Stomach (tissue), 9 donors: Measurements from ENCODE around the gene CRYBA2. TPM values are rescaled to one million over a fixed set of nuclear protein-coding genes. Genes with fewer than 3 reads are reported as not detected.

Experiments
- DNase-seq, 2 donors: peaks; one replicate each; pipeline versions ENCODE4 v3.0.0 to v3.0.0-alpha.2; 2013 to 2019
- H3K27ac ChIP-seq, 5 donors: fragments of 200-600 bp in 4 of 5; sonication (generic) in 4 of 5; one replicate each; pipeline ENCODE4 v1.5.1; 2013 to 2019; ENCODE audit warnings: mild to moderate bottlenecking in 1 of 5, moderate library complexity in 1 of 5
- H3K27me3 ChIP-seq, 3 donors: fragments of 200-600 bp; sonication (generic); one replicate each; pipeline ENCODE4 v1.5.1; 2017 to 2019; ENCODE audit warnings: mixed run types in 1 of 3
- H3K36me3 ChIP-seq, 4 donors: fragments of 200-600 bp; sonication (generic); 1 replicate in 3 of 4; 2 replicates in 1 of 4; pipeline ENCODE4 v1.5.1; 2016 to 2019
- H3K4me1 ChIP-seq, 4 donors: fragments of 200-600 bp; sonication (generic); one replicate each; pipeline ENCODE4 v1.5.1; 2016 to 2019
- H3K4me3 ChIP-seq, 4 donors: fragments of 200-600 bp; sonication (generic) in 3 of 4; one replicate each; pipeline ENCODE4 v1.5.1; 2016 to 2019; ENCODE audit warnings: mild to moderate bottlenecking in 1 of 4
- H3K9me3 ChIP-seq, 4 donors: fragments of 200-600 bp; sonication (generic); one replicate each; pipeline ENCODE4 v1.5.1; 2016 to 2019
- CTCF ChIP-seq, 7 experiments: fragments of 450-650 bp in 4 of 7; fragments of 200-600 bp in 3 of 7; sonication (generic) in 3 of 7; IDR thresholded peaks; one replicate each; pipeline ENCODE4 v1.5.1; 2016 to 2019; ENCODE audit warnings: antibody characterized with exemption in 7 of 7, control low read depth in 2 of 7, mild to moderate bottlenecking in 1 of 7
- EP300 ChIP-seq: sonication (generic); formaldehyde crosslinking; IDR thresholded peaks from one replicate; pipeline ENCODE4 v1.6.1; 2017; ENCODE audit warnings: antibody characterized with exemption
- POLR2A ChIP-seq, 4 donors: fragments of 450-650 bp; IDR thresholded peaks; one replicate each; pipeline ENCODE4 v1.6.1; 2016; ENCODE audit warnings: antibody characterized with exemption in 4 of 4, control low read depth in 2 of 4, mild to moderate bottlenecking in 1 of 4, moderate library complexity in 1 of 4
- POLR2AphosphoS5 ChIP-seq, 3 donors: sonication (generic); formaldehyde crosslinking; IDR thresholded peaks; one replicate each; pipeline ENCODE4 v1.6.1; 2016; ENCODE audit warnings: antibody characterized with exemption in 3 of 3
- WGBS, 5 donors: extraction: QIAGEN DNeasy Blood & Tissue Kit in 3 of 5; methylation state at CpG; one replicate each; pipeline versions ENCODE4 v1.1.5 to v1.1.7; 2013 to 2018; 5-methylcytosine and 5-hydroxymethylcytosine counted together
- intact Hi-C: fragments of 100-400 bp; cut with DNase I; formaldehyde crosslinking; loops from one replicate; pipeline ENCODE4 v1.15.1; 2023; ENCODE audit warnings: low total_unique reads
- polyA plus RNA-seq, 3 donors: library from polyadenylated mRNA; stranded (reverse); fragments of 200-250 nt; gene quantifications; one replicate each; pipeline ENCODE4 v1.2.3, GENCODE V29; 2013
- total RNA-seq, 5 donors: library from RNA; depleted of rRNA; stranded (reverse); fragments of >200 nt; gene quantifications; one replicate each; pipeline versions ENCODE4 v1.1.0 to v1.2.3, GENCODE V29; 2014 to 2016
- donor health status: healthy with polysubstance abuse.
- donor health status: Bipolar disorder and iron deficiency.
- donor health status: healthy.

The CRYBA2 gene
- total and polyA plus RNA-seq, 8 donors: 1.2 to 7.5 (median 3.2) TPM; not detected in 4

DNA sequence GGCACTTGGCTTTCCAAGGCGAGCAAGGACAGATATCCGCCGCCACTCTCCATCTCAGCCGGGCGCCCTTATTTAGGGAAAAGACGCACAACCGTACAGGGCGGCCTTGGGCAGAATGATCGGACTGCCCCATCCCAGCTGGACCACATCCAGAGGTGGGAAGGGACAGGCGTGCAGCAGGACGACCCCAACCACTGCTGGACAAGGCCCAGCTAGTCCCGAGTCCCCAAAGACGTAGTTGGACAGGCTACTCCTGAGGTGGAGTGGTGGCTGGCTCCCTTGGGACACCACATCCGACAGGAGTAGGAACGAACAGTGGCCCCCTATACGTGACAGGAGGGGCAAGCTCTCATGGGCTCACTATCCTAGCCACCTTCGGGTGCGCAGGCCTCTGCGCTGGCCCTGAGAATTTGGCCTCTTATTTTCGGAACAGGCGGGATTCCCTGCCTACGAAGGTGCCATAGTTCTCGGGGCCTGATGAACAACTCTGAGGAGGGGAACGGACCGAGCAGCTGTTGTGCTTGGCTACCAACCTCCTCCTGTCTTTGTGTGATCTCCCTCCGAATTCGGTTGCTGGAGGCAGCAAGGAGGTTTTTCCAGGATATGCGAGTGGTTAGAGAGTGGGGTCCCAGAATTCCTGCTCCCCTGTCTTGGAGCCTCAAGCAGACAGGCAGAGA lies 10.5 kb downstream of the CRYBA2 start:
- no peak for TF ChIP-seq CTCF (IDR thresholded peaks at IDR 0.05)
- no peak for TF ChIP-seq EP300
- TF ChIP-seq POLR2A (IDR thresholded peaks at IDR 0.05): no peak
- TF ChIP-seq POLR2AphosphoS5 (IDR thresholded peaks at IDR 0.05): no peak
- 7 to 10% (median 9%) methylated on average over 26 to 28 of the region's 28 CpGs for WGBS, 5 donors
- intact Hi-C loops: no loop called here
- peak overlapping the region in 1 of 4 donors; percentile 47 for H3K4me3 ChIP-seq
- DNase-seq: no peak
- H3K27ac ChIP-seq: no peak overlapping the region
- peaks cover 48 to 100% (median 93%) of the 10 kb centered on the region in 3 donors for H3K27me3 ChIP-seq
- H3K36me3 ChIP-seq: no peaks in the 10 kb centered on the region
- no peaks in the 10 kb centered on the region for H3K9me3 ChIP-seq
- H3K4me1 ChIP-seq: peaks cover 37 to 60% (median 53%) of the 10 kb centered on the region in 4 donors

GRCh38 chr2:218981881-218982585 lies 11.2 kb downstream of the CRYBA2 start:
- peaks cover 46 to 100% (median 86%) of the 10 kb centered on the region in 3 donors for H3K27me3 ChIP-seq
- 1 to 3% (median 2%) methylated on average over 19 to 69 of the region's 69 CpGs for WGBS, 5 donors
- H3K4me3 ChIP-seq: peak overlapping the region; percentile 23 to 47 (median 33)
- H3K36me3 ChIP-seq: no peaks in the 10 kb centered on the region
- no peak overlapping the region for H3K27ac ChIP-seq
- TF ChIP-seq CTCF (IDR thresholded peaks at IDR 0.05) (no peak), POLR2AphosphoS5 (IDR thresholded peaks at IDR 0.05) (no peak), POLR2A (IDR thresholded peaks at IDR 0.05) (no peak)
- intact Hi-C loops: no loop called here
- DNase-seq: peak; percentile 52 to 80
- peaks cover 37 to 60% (median 53%) of the 10 kb centered on the region in 4 donors for H3K4me1 ChIP-seq
- H3K9me3 ChIP-seq: no peaks in the 10 kb centered on the region

- H3K27ac ChIP-seq: no peak overlapping the region
- H3K9me3 ChIP-seq: no peaks in the 10 kb centered on the region
- no peaks in the 10 kb centered on the region for H3K36me3 ChIP-seq
- intact Hi-C loops: no loop called here
- no peak for TF ChIP-seq POLR2AphosphoS5 (IDR thresholded peaks at IDR 0.05)
- TF ChIP-seq POLR2A (IDR thresholded peaks at IDR 0.05): no peak
- TF ChIP-seq EP300: no peak
- TF ChIP-seq CTCF (IDR thresholded peaks at IDR 0.05): no peak
- 2 to 4% (median 3%) methylated on average over 30 to 46 of the region's 46 CpGs for WGBS, 5 donors
- peaks cover 37 to 60% (median 53%) of the 10 kb centered on the region in 4 donors for H3K4me1 ChIP-seq
- no peak for DNase-seq
- H3K4me3 ChIP-seq: peak overlapping the region; percentile 23 to 47 (median 33)
- H3K27me3 ChIP-seq: peaks cover 46 to 99% (median 80%) of the 10 kb centered on the region in 3 donors
These were observed 11.8 kb downstream of the CRYBA2 start for GRCh38 chr2:218981390-218981880.

GRCh38 chr2:218980735-218981389 lies 12.4 kb downstream of the CRYBA2 start:
- H3K9me3 ChIP-seq: no peaks in the 10 kb centered on the region
- 4 to 5% (median 4%) methylated on average over 25 to 26 of the region's 26 CpGs for WGBS, 5 donors
- H3K27me3 ChIP-seq: peaks cover 49 to 99% (median 74%) of the 10 kb centered on the region in 3 donors
- no peak for DNase-seq
- intact Hi-C loops: no loop called here
- peaks cover 37 to 60% (median 53%) of the 10 kb centered on the region in 4 donors for H3K4me1 ChIP-seq
- no peak overlapping the region for H3K27ac ChIP-seq
- peak overlapping the region in 1 of 4 donors; percentile 47 for H3K4me3 ChIP-seq
- TF ChIP-seq POLR2A (IDR thresholded peaks at IDR 0.05): no peak
- TF ChIP-seq POLR2AphosphoS5 (IDR thresholded peaks at IDR 0.05): no peak
- no peak for TF ChIP-seq EP300
- no peak for TF ChIP-seq CTCF (IDR thresholded peaks at IDR 0.05)
- no peaks in the 10 kb centered on the region for H3K36me3 ChIP-seq
